AG09309 (cell line): ENCODE data around the gene CANT1.

Experiments
- DNase-seq: peaks from one replicate; pipeline ENCODE4 v3.0.0-alpha.2; 2010; ENCODE audit warnings: low read depth
- H3K4me3 ChIP-seq: 2 replicates; pipeline ENCODE4 v1.5.1; 2011; ENCODE audit warnings: mild to moderate bottlenecking, low read depth, low read length, moderate library complexity; ENCODE audit not compliant: control insufficient read depth
- TF ChIP-seq, protein P1 (sequence below): IDR thresholded peaks from 2 replicates; pipeline ENCODE4 v1.5.1; 2011; ENCODE audit warnings: mild to moderate bottlenecking, low read depth, low read length, inconsistent platforms; ENCODE audit not compliant: insufficient read depth, control insufficient read depth; ENCODE audit errors: missing control alignments

Gene CANT1

GRCh38 chr17:78970834-78971755 lies 38.5 kb downstream of the CANT1 start:
- DNase-seq: no peak
- TF ChIP-seq, protein P1, sequence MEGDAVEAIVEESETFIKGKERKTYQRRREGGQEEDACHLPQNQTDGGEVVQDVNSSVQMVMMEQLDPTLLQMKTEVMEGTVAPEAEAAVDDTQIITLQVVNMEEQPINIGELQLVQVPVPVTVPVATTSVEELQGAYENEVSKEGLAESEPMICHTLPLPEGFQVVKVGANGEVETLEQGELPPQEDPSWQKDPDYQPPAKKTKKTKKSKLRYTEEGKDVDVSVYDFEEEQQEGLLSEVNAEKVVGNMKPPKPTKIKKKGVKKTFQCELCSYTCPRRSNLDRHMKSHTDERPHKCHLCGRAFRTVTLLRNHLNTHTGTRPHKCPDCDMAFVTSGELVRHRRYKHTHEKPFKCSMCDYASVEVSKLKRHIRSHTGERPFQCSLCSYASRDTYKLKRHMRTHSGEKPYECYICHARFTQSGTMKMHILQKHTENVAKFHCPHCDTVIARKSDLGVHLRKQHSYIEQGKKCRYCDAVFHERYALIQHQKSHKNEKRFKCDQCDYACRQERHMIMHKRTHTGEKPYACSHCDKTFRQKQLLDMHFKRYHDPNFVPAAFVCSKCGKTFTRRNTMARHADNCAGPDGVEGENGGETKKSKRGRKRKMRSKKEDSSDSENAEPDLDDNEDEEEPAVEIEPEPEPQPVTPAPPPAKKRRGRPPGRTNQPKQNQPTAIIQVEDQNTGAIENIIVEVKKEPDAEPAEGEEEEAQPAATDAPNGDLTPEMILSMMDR: peak; percentile 87
- H3K4me3 ChIP-seq: no peak overlapping the region

DNA sequence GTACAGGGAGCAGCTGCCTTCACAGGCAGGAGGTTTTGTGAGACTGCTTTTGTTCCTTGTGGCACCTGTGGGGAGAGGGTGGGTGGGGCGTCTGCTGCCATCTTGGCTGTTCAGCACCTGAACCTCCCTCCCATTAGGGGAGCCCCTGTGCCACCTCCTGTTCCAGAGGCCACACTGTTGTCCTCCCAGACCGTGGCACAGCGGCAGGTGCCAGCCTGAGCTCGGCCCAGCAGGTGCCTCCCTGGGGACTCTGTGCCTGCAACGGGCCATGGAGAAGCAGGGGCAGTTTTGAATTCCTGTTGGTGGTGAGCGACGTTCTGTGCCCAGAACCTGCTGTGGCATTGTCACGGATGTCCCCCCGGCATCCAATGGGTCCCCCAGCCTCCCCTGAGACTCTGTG lies 39.7 kb downstream of the CANT1 start:
- DNase-seq: no peak
- H3K4me3 ChIP-seq: no peak overlapping the region
- TF ChIP-seq, protein P1: no peak

DNA sequence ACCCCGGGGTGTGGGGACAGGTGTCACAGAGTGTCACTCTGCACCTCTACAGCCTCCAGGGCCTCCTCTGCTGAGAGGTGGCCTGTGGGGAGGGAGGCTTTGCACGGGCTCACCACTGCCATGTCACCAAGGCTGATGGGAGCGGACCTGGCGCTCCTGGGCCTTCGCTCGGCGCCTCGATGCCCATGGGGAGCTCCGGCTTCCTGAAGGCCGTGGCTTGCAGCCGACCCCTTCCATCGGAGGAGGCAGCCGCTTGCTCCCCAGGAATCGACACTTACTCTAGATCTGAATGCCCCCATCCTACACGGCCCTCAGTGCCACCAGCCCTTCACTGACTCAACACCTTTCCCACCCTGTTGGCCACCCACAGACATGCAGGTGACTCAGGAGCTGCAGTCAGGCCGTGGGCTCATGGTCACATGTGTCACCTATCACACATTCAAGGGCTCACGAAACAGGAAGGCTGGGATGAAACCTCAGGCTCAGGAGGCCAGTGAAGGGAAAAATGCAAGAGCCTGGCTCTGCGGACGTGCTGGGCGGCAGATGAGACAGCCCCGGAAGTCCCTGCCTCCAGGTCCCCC lies 41.7 kb downstream of the CANT1 start:
- TF ChIP-seq, protein P1: no peak
- no peak for DNase-seq
- no peak overlapping the region for H3K4me3 ChIP-seq

- no peak for DNase-seq
- H3K4me3 ChIP-seq: no peak overlapping the region
- TF ChIP-seq, protein P1: no peak
Observed at GRCh38 chr17:78966910-78967600, 42.5 kb downstream of the CANT1 start.

DNA sequence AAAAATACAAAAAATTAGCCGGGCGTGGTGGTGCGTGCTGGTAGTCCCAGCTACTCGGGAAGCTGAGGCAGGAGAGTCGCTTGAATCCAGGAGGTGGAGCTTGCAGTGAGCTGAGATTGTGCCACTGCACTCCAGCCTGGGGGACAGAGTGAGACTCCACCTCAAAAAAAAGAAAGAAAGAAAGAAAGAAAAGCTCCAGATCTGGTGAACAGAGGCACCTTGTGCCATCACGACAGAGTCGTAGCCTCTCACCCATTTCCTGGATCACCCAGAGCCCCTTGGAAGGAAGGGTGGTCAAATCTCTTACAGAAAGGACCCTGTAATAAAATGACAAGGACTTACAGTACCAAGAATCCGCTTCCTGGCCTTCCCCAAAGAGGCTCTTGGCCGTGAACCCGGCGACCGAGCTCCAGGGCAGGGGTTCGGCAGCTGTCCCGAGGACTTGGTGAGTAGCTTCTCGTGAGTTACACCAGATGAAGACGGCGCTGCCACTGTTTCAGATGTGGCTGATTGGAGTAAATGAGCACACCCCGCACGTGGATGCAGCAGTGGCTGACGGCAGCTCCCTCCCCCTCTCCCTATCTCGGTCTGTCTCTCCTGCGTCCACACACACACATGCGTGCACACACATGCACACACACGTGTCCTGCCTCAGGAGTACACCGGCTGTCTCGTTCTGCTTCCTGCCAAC lies 43.3 kb downstream of the CANT1 start:
- H3K4me3 ChIP-seq: no peak overlapping the region
- no peak for DNase-seq
- TF ChIP-seq, protein P1: no peak

- TF ChIP-seq, protein P1: no peak
- DNase-seq: no peak
- no peak overlapping the region for H3K4me3 ChIP-seq
Observed at GRCh38 chr17:78965491-78965924, 44.1 kb downstream of the CANT1 start.
